Type B pancreatic cell (in vitro differentiated cells): ENCODE results near the gene GMFB. TPM values are rescaled to one million over a fixed set of nuclear protein-coding genes. Genes with fewer than 3 reads are reported as not detected.
"Not testable (repeated sequence)": the region's sequence is repeated elsewhere in the genome, so short reads cannot be mapped to it uniquely, and the experiment has no call there.

Experiments used
- DNase-seq: peaks from one replicate; pipeline ENCODE4 v3.0.0; 2021; ENCODE audit warnings: mixed read lengths; ENCODE audit not compliant: unreplicated experiment; ENCODE audit errors: extremely low spot score
- H3K27ac Mint-ChIP-seq: 2 replicates; pipeline ENCODE4 v1.8.0; 2021; ENCODE audit warnings: mild to moderate bottlenecking, mixed read lengths
- H3K27me3 Mint-ChIP-seq: 2 replicates; pipeline ENCODE4 v1.8.0; 2021; ENCODE audit warnings: mixed read lengths
- H3K36me3 Mint-ChIP-seq: 2 replicates; pipeline ENCODE4 v1.8.0; 2021; ENCODE audit warnings: mixed read lengths
- H3K4me1 Mint-ChIP-seq: one replicate; pipeline ENCODE4 v1.8.0; 2021; ENCODE audit warnings: mixed read lengths; ENCODE audit not compliant: unreplicated experiment
- H3K4me3 Mint-ChIP-seq: 2 replicates; pipeline ENCODE4 v1.8.0; 2021; ENCODE audit warnings: mild to moderate bottlenecking, mixed read lengths
- H3K9me3 Mint-ChIP-seq: 2 replicates; pipeline ENCODE4 v1.8.0; 2021; ENCODE audit warnings: mixed read lengths
- CTCF ChIP-seq: fragments of 200-600 bp; sonication (generic); conservative IDR thresholded peaks from 2 replicates; pipeline ENCODE4 v1.5.0; 2021; ENCODE audit warnings: antibody characterized with exemption, mild to moderate bottlenecking
- total RNA-seq: library from RNA; stranded (reverse); gene quantifications from 2 replicates; pipeline ENCODE4 v1.2.1, GENCODE V29; 2021; ENCODE audit warnings: low replicate concordance

The GMFB gene
- total RNA-seq, 1 donor from 2014 or later: 48.8 TPM

- Mint-ChIP-seq H3K9me3 (peaks cover 5% of the 10 kb centered on the region), H3K27me3 (peaks cover 4% of the 10 kb centered on the region)
Observed at GRCh38 chr14:54459106-54459505, 29.7 kb downstream of the GMFB start.

GRCh38 chr14:54458536-54458935 lies 30.2 kb downstream of the GMFB start:
- not testable (repeated sequence) for H3K9me3 Mint-ChIP-seq, H3K4me1 Mint-ChIP-seq, H3K27ac Mint-ChIP-seq, H3K27me3 Mint-ChIP-seq, H3K4me3 Mint-ChIP-seq, H3K36me3 Mint-ChIP-seq, DNase-seq

More at GRCh38 chr14:54459106-54459505, 29.7 kb downstream of the GMFB start:
- H3K27ac Mint-ChIP-seq: no peak overlapping the region
- no peak for DNase-seq
- H3K4me1 Mint-ChIP-seq: no peaks in the 10 kb centered on the region
- TF ChIP-seq CTCF: no peak
- H3K36me3 Mint-ChIP-seq: no peaks in the 10 kb centered on the region
- no peak overlapping the region for H3K4me3 Mint-ChIP-seq

GRCh38 chr14:54457609-54457996 lies 31.2 kb downstream of the GMFB start:
- no peaks in the 10 kb centered on the region for H3K27me3 Mint-ChIP-seq
- H3K4me1 Mint-ChIP-seq: no peaks in the 10 kb centered on the region
- H3K4me3 Mint-ChIP-seq: no peak overlapping the region
- H3K36me3 Mint-ChIP-seq: no peaks in the 10 kb centered on the region
- H3K9me3 Mint-ChIP-seq: peaks cover 5% of the 10 kb centered on the region
- no peak for DNase-seq
- no peak for TF ChIP-seq CTCF
- H3K27ac Mint-ChIP-seq: no peak overlapping the region

GRCh38 chr14:54456820-54457608 lies 31.8 kb downstream of the GMFB start:
- not testable (repeated sequence) for H3K4me3 Mint-ChIP-seq, DNase-seq, H3K27me3 Mint-ChIP-seq, H3K36me3 Mint-ChIP-seq, H3K4me1 Mint-ChIP-seq, H3K27ac Mint-ChIP-seq, H3K9me3 Mint-ChIP-seq

GRCh38 chr14:54455363-54455762 lies 33.4 kb downstream of the GMFB start:
- Mint-ChIP-seq H3K4me3 (no peak overlapping the region), H3K27ac (no peak overlapping the region), H3K36me3 (no peaks in the 10 kb centered on the region), H3K4me1 (peaks cover 8% of the 10 kb centered on the region), H3K27me3 (no peaks in the 10 kb centered on the region), H3K9me3 (peaks cover 5% of the 10 kb centered on the region)
- no peak for TF ChIP-seq CTCF
- no peak for DNase-seq

- H3K27me3 Mint-ChIP-seq, H3K36me3 Mint-ChIP-seq, H3K27ac Mint-ChIP-seq, DNase-seq, H3K9me3 Mint-ChIP-seq, H3K4me3 Mint-ChIP-seq: not testable (repeated sequence)
- H3K4me1 Mint-ChIP-seq: peaks cover 13% of the 10 kb centered on the region
Observed at GRCh38 chr14:54453990-54454389, 34.8 kb downstream of the GMFB start.

GRCh38 chr14:54453252-54453651 lies 35.5 kb downstream of the GMFB start:
- H3K27ac Mint-ChIP-seq: no peak overlapping the region
- no peaks in the 10 kb centered on the region for H3K36me3 Mint-ChIP-seq
- DNase-seq: no peak
- H3K27me3 Mint-ChIP-seq: peaks cover 9% of the 10 kb centered on the region
- peaks cover under 1% of the 10 kb centered on the region for H3K9me3 Mint-ChIP-seq
- no peak overlapping the region for H3K4me3 Mint-ChIP-seq
- no peak for TF ChIP-seq CTCF
- H3K4me1 Mint-ChIP-seq: peaks cover 17% of the 10 kb centered on the region
